Measurements from ENCODE around the gene MX1. TPM values are rescaled to one million over a fixed set of nuclear protein-coding genes. Genes with fewer than 3 reads are reported as not detected.

Gene MX1
- polyA plus RNA-seq, 2 of the 4 experiments (the other 2 are of a cell fraction): 0.58 to 0.96 TPM

DNA sequence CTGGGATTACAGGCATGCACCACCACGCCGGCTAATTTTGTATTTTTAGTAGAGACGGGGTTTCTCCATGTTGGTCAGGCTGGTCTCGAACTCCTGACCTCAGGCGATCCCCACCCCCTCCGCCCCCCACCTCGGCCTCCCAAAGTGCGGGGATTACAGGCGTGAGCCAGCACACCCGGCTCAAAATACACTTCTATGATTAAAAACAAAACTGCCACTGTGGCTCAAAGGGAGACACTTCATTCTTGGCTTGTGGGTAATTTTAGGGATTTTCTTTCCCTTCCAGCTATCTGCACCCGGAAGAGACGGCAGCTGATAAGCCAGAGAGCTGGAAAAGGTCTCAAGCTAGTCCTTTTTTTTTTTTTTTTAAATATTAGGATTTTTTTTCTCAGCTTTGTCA is 57.4 kb downstream of the MX1 start (continued):
- TF ChIP-seq, protein P1, sequence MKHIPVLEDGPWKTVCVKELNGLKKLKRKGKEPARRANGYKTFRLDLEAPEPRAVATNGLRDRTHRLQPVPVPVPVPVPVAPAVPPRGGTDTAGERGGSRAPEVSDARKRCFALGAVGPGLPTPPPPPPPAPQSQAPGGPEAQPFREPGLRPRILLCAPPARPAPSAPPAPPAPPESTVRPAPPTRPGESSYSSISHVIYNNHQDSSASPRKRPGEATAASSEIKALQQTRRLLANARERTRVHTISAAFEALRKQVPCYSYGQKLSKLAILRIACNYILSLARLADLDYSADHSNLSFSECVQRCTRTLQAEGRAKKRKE (CRISPR knock-in tag; IDR thresholded peaks at IDR 0.05; ENCODE audit: low read depth): no peak

- DNase-seq (ENCODE audit: low read depth in 1 of 2, low spot score in 1 of 2): no peak
- ATAC-seq: no peak
- CTCF ChIA-PET: no interaction called here
- Histone ChIP-seq H3K9me3 (no peaks in the 10 kb centered on the region), H3K4me1 (no peaks in the 10 kb centered on the region), H3K4me3 (no peak overlapping the region), H3K27ac (no peak overlapping the region), H3K4me2 (no peak overlapping the region)
- POLR2A ChIA-PET: no interaction called here
- FAIRE-seq: no peak
- WGBS (ENCODE audit: missing lambda C conversion rate): 55% methylated on average over 4 of the region's 4 CpGs
- no peak for TF ChIP-seq MAFK (IDR thresholded peaks at IDR 0.05; ENCODE audit: partially characterized antibody)
- no peak for TF ChIP-seq ZC3H11A (IDR thresholded peaks at IDR 0.05)
- TF ChIP-seq, protein P2, sequence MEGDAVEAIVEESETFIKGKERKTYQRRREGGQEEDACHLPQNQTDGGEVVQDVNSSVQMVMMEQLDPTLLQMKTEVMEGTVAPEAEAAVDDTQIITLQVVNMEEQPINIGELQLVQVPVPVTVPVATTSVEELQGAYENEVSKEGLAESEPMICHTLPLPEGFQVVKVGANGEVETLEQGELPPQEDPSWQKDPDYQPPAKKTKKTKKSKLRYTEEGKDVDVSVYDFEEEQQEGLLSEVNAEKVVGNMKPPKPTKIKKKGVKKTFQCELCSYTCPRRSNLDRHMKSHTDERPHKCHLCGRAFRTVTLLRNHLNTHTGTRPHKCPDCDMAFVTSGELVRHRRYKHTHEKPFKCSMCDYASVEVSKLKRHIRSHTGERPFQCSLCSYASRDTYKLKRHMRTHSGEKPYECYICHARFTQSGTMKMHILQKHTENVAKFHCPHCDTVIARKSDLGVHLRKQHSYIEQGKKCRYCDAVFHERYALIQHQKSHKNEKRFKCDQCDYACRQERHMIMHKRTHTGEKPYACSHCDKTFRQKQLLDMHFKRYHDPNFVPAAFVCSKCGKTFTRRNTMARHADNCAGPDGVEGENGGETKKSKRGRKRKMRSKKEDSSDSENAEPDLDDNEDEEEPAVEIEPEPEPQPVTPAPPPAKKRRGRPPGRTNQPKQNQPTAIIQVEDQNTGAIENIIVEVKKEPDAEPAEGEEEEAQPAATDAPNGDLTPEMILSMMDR (IDR thresholded peaks at IDR 0.05): no peak
- no peak for TF ChIP-seq EP300 (IDR thresholded peaks at IDR 0.05)
- TF ChIP-seq, protein P3, sequence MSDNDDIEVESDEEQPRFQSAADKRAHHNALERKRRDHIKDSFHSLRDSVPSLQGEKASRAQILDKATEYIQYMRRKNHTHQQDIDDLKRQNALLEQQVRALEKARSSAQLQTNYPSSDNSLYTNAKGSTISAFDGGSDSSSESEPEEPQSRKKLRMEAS (IDR thresholded peaks at IDR 0.05): no peak
- TF ChIP-seq, protein P4, sequence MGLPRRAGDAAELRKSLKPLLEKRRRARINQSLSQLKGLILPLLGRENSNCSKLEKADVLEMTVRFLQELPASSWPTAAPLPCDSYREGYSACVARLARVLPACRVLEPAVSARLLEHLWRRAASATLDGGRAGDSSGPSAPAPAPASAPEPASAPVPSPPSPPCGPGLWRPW (IDR thresholded peaks at IDR 0.05): no peak
- TF ChIP-seq, protein P5, sequence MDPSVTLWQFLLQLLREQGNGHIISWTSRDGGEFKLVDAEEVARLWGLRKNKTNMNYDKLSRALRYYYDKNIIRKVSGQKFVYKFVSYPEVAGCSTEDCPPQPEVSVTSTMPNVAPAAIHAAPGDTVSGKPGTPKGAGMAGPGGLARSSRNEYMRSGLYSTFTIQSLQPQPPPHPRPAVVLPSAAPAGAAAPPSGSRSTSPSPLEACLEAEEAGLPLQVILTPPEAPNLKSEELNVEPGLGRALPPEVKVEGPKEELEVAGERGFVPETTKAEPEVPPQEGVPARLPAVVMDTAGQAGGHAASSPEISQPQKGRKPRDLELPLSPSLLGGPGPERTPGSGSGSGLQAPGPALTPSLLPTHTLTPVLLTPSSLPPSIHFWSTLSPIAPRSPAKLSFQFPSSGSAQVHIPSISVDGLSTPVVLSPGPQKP (IDR thresholded peaks at IDR 0.05; ENCODE audit: low read depth, low read length): no peak
These were observed 57.9 kb downstream of the MX1 start for GRCh38 chr21:41483973-41484372.

DNA sequence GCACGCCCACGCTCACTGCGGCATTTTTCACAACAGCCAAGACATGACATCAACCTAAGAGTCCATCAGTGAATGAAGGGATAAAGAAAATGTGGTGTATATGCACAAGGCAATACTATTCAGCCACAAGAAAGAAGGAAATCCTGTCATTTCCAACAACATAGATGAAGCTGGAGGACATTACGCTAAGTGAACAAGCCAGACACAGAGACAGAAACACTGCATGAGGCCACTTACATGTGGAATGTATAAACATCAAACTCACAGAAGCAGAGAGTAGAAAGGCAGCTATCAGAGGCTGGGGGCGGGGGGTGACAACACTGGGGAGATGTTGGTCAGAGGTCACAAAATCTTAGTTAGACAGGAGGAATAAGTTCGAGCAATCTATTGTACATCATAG is 61.0 kb downstream of the MX1 start:
- TF ChIP-seq POLR2A (IDR thresholded peaks at IDR 0.05; ENCODE audit: low read length) (no peak), HOXA7 (CRISPR knock-in tag; IDR thresholded peaks at IDR 0.05) (no peak), FOSB (CRISPR knock-in tag; IDR thresholded peaks at IDR 0.05) (no peak), BHLHE40 (IDR thresholded peaks at IDR 0.05; ENCODE audit: low read depth, low read length) (no peak), HEYL (CRISPR knock-in tag; IDR thresholded peaks at IDR 0.05) (no peak), JUN (IDR thresholded peaks at IDR 0.05) (no peak), EP300 (IDR thresholded peaks at IDR 0.05) (no peak), ESRRA (IDR thresholded peaks at IDR 0.05; ENCODE audit: borderline replicate concordance, low read length) (no peak)
- TF ChIP-seq, protein P3 (IDR thresholded peaks at IDR 0.05): no peak
- TF ChIP-seq, protein P2 (IDR thresholded peaks at IDR 0.05): no peak
- ATAC-seq: no peak
- DNase-seq (ENCODE audit: low read depth in 1 of 2, low spot score in 1 of 2): no peak
- no peaks in the 10 kb centered on the region for H3K4me1 ChIP-seq
- no peaks in the 10 kb centered on the region for H3K9me3 ChIP-seq
- H3K4me2 ChIP-seq: no peak overlapping the region
- no peak for FAIRE-seq
- H3K4me3 ChIP-seq: no peak overlapping the region
- WGBS (ENCODE audit: missing lambda C conversion rate): 80% methylated on average over 6 of the region's 6 CpGs
- no peak overlapping the region for H3K27ac ChIP-seq
- ChIA-PET CTCF (no interaction called here), POLR2A (no interaction called here)
